ENCODE results near the gene CCDC154. TPM values are rescaled to one million over a fixed set of nuclear protein-coding genes. Genes with fewer than 3 reads are reported as not detected.

Gene CCDC154
- total RNA-seq (1 to 10 TPM; 1.3 to 3.6 TPM), total RNA-seq (2.8 to 4.8 reads per million in 2 donors)

GRCh38 chr16:1443980-1444729 lies at the start of gene CCDC154:
Gene CCDC154, minus strand, starts transcription at chr16:1444556. Its CDS starts 234 bp downstream, at chr16:1444322.
- Mint-ChIP-seq H3K4me3 (no peak within 1 kb of the TSS), H3K36me3 (ENCODE audit: low read depth) (no peaks in the 10 kb centered on the region), H3K4me1 (no peaks in the 10 kb centered on the region), H3K27ac (no peak within 1 kb of the TSS), H3K27me3 (no peaks in the 10 kb centered on the region)
- ATAC-seq (no peak), DNase-seq (no peak)
- no peaks in the 10 kb centered on the region for H3K9me3 ChIP-seq (ENCODE audit: control insufficient read depth, low read length, poor library complexity, severe bottlenecking)

- ATAC-seq (peak; percentile 15), DNase-seq (no peak)
- Mint-ChIP-seq H3K36me3 (ENCODE audit: low read depth) (no peaks in the 10 kb centered on the region), H3K4me1 (peaks cover 7% of the 10 kb centered on the region), H3K27me3 (no peaks in the 10 kb centered on the region), H3K4me3 (peak overlapping the region; percentile 95), H3K27ac (peak overlapping the region; percentile 6)
- H3K9me3 ChIP-seq (ENCODE audit: control insufficient read depth, low read length, poor library complexity, severe bottlenecking): no peaks in the 10 kb centered on the region
Measured at GRCh38 chr16:1493746-1494094, 49.4 kb upstream of the CCDC154 start.

GRCh38 chr16:1492923-1493745 lies 48.8 kb upstream of the CCDC154 start, which contains the start of gene TELO2:
Gene TELO2, plus strand, starts transcription at chr16:1493360. Its CDS starts 922 bp downstream, at chr16:1494282.
- H3K4me3 Mint-ChIP-seq: peak within 1 kb of the TSS; percentile 95
- DNase-seq (peak; percentile 84 to 93 (median 88)), ATAC-seq (peak; percentile 93)
- H3K27me3 Mint-ChIP-seq: no peaks in the 10 kb centered on the region
- H3K27ac Mint-ChIP-seq: peak within 1 kb of the TSS; percentile 95
- H3K9me3 ChIP-seq (ENCODE audit: control insufficient read depth, low read length, poor library complexity, severe bottlenecking): no peaks in the 10 kb centered on the region
- no peaks in the 10 kb centered on the region for H3K36me3 Mint-ChIP-seq (ENCODE audit: low read depth)
- H3K4me1 Mint-ChIP-seq: peaks cover 9% of the 10 kb centered on the region

GRCh38 chr16:1492082-1492922 lies 47.9 kb upstream of the CCDC154 start:
- H3K9me3 ChIP-seq (ENCODE audit: control insufficient read depth, low read length, poor library complexity, severe bottlenecking): no peaks in the 10 kb centered on the region
- Mint-ChIP-seq H3K4me1 (peaks cover 9% of the 10 kb centered on the region), H3K4me3 (peak overlapping the region; percentile 95), H3K36me3 (ENCODE audit: low read depth) (no peaks in the 10 kb centered on the region), H3K27ac (peak overlapping the region; percentile 95), H3K27me3 (no peaks in the 10 kb centered on the region)
- DNase-seq (no peak), ATAC-seq (no peak)

- no peak overlapping the region for H3K27ac Mint-ChIP-seq
- no peaks in the 10 kb centered on the region for H3K36me3 Mint-ChIP-seq (ENCODE audit: low read depth)
- peaks cover 9% of the 10 kb centered on the region for H3K4me1 Mint-ChIP-seq
- H3K9me3 ChIP-seq (ENCODE audit: control insufficient read depth, low read length, poor library complexity, severe bottlenecking): no peaks in the 10 kb centered on the region
- no peak for ATAC-seq
- no peak for DNase-seq
- no peak overlapping the region for H3K4me3 Mint-ChIP-seq
- H3K27me3 Mint-ChIP-seq: no peaks in the 10 kb centered on the region
Measured at GRCh38 chr16:1491327-1491726, 47.0 kb upstream of the CCDC154 start.

- Mint-ChIP-seq H3K27ac (no peak overlapping the region), H3K36me3 (ENCODE audit: low read depth) (no peaks in the 10 kb centered on the region), H3K4me1 (peaks cover 9% of the 10 kb centered on the region), H3K27me3 (no peaks in the 10 kb centered on the region), H3K4me3 (no peak overlapping the region)
- no peak for DNase-seq
- no peak for ATAC-seq
- H3K9me3 ChIP-seq (ENCODE audit: control insufficient read depth, low read length, poor library complexity, severe bottlenecking): no peaks in the 10 kb centered on the region
Measured at GRCh38 chr16:1489077-1489476, 44.7 kb upstream of the CCDC154 start.

GRCh38 chr16:1488619-1489018 lies 44.3 kb upstream of the CCDC154 start, which contains the start of gene PTX4:
Gene PTX4, minus strand, starts transcription at chr16:1488944. Its CDS starts 35 bp downstream, at chr16:1488909.
- ATAC-seq (no peak), DNase-seq (no peak)
- H3K4me1 Mint-ChIP-seq: peaks cover 9% of the 10 kb centered on the region
- no peak within 1 kb of the TSS for H3K4me3 Mint-ChIP-seq
- H3K27ac Mint-ChIP-seq: no peak within 1 kb of the TSS
- no peaks in the 10 kb centered on the region for H3K9me3 ChIP-seq (ENCODE audit: control insufficient read depth, low read length, poor library complexity, severe bottlenecking)
- H3K36me3 Mint-ChIP-seq (ENCODE audit: low read depth): no peaks in the 10 kb centered on the region
- no peaks in the 10 kb centered on the region for H3K27me3 Mint-ChIP-seq

GRCh38 chr16:1488054-1488601 lies 43.8 kb upstream of the CCDC154 start:
- H3K4me3 Mint-ChIP-seq: no peak overlapping the region
- no peaks in the 10 kb centered on the region for H3K9me3 ChIP-seq (ENCODE audit: control insufficient read depth, low read length, poor library complexity, severe bottlenecking)
- no peak for ATAC-seq
- no peak for DNase-seq
- no peak overlapping the region for H3K27ac Mint-ChIP-seq
- H3K27me3 Mint-ChIP-seq: no peaks in the 10 kb centered on the region
- peaks cover 9% of the 10 kb centered on the region for H3K4me1 Mint-ChIP-seq
- no peaks in the 10 kb centered on the region for H3K36me3 Mint-ChIP-seq (ENCODE audit: low read depth)

GRCh38 chr16:1487395-1488053 lies 43.2 kb upstream of the CCDC154 start:
- H3K9me3 ChIP-seq (ENCODE audit: control insufficient read depth, low read length, poor library complexity, severe bottlenecking): no peaks in the 10 kb centered on the region
- ATAC-seq (no peak), DNase-seq (no peak)
- no peaks in the 10 kb centered on the region for H3K27me3 Mint-ChIP-seq
- no peaks in the 10 kb centered on the region for H3K36me3 Mint-ChIP-seq (ENCODE audit: low read depth)
- no peak overlapping the region for H3K4me3 Mint-ChIP-seq
- H3K4me1 Mint-ChIP-seq: peaks cover 4% of the 10 kb centered on the region
- no peak overlapping the region for H3K27ac Mint-ChIP-seq

GRCh38 chr16:1486551-1487390 lies 42.4 kb upstream of the CCDC154 start:
- no peak for DNase-seq
- Mint-ChIP-seq H3K4me3 (no peak overlapping the region), H3K4me1 (peaks cover 2% of the 10 kb centered on the region), H3K27ac (no peak overlapping the region), H3K27me3 (no peaks in the 10 kb centered on the region), H3K36me3 (ENCODE audit: low read depth) (no peaks in the 10 kb centered on the region)
- ATAC-seq: no peak
- H3K9me3 ChIP-seq (ENCODE audit: control insufficient read depth, low read length, poor library complexity, severe bottlenecking): no peaks in the 10 kb centered on the region

GRCh38 chr16:1485847-1486496 lies 41.6 kb upstream of the CCDC154 start:
- no peaks in the 10 kb centered on the region for H3K9me3 ChIP-seq (ENCODE audit: control insufficient read depth, low read length, poor library complexity, severe bottlenecking)
- H3K4me3 Mint-ChIP-seq: no peak overlapping the region
- no peak for DNase-seq
- no peaks in the 10 kb centered on the region for H3K36me3 Mint-ChIP-seq (ENCODE audit: low read depth)
- ATAC-seq: no peak
- H3K4me1 Mint-ChIP-seq: peaks cover 2% of the 10 kb centered on the region
- no peak overlapping the region for H3K27ac Mint-ChIP-seq
- no peaks in the 10 kb centered on the region for H3K27me3 Mint-ChIP-seq

Data from T-helper 17 cell (primary cell).